ENCODE data around the gene PROK1.
"Not testable (repeated sequence)": the region's sequence is repeated elsewhere in the genome, so short reads cannot be mapped to it uniquely, and the experiment has no call there.

PROK1 gene

DNA sequence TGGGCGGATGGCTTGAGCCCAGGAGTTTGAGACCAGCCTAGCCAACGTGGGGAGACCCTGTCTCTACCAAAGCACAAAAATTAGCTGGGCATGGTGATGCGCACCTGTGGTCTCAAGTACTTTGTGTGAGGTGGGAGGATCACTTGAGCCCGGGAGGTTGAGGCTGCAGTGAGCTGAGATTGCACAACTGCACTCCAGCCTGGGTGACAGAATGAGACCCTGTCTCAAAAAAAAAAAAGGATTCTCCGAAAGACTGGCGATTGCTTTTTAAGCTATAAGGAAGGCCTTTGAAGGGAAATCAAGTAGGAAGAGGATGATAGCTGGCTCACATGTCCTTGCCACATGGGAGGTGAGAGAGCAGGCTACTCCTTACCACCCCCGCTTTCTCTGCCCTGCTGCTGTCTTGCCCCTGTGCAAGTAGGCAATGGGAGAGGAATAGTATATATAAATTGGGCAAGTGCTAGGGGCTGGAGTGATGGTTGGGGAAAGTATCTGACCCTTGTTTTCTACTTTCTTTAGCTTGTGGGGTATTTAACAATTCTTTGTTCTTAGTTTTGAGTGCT, 39.7 kb upstream of the PROK1 start:
- no peak overlapping the region for H3K4me3 ChIP-seq (ENCODE audit: low read length)
- TF ChIP-seq, protein P1, sequence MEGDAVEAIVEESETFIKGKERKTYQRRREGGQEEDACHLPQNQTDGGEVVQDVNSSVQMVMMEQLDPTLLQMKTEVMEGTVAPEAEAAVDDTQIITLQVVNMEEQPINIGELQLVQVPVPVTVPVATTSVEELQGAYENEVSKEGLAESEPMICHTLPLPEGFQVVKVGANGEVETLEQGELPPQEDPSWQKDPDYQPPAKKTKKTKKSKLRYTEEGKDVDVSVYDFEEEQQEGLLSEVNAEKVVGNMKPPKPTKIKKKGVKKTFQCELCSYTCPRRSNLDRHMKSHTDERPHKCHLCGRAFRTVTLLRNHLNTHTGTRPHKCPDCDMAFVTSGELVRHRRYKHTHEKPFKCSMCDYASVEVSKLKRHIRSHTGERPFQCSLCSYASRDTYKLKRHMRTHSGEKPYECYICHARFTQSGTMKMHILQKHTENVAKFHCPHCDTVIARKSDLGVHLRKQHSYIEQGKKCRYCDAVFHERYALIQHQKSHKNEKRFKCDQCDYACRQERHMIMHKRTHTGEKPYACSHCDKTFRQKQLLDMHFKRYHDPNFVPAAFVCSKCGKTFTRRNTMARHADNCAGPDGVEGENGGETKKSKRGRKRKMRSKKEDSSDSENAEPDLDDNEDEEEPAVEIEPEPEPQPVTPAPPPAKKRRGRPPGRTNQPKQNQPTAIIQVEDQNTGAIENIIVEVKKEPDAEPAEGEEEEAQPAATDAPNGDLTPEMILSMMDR (IDR thresholded peaks at IDR 0.05; ENCODE audit: insufficient read depth, low read depth, low read length, missing control alignments) = no peak
- DNase-seq (ENCODE audit: low read depth) = no peak

DNA sequence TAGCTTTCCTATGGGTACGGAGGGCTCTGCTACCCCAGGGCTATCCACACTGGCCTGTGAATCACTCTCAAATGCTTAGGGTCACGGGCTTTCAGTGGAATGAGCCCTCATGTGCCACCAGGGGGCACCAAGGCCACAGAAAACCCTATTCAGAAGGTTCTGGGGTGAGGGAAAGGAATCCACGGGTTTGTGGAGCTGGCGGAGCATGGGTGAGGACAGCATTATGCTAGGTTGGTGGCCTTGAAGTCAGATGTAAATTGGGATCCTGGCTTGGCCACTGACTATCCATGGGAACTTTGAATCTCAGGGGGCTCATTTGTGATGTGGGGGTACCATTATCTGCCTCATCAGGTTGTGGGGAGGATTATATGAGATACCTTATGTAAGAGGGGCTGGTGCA, 38.4 kb upstream of the PROK1 start:
- TF ChIP-seq, protein P1 (IDR thresholded peaks at IDR 0.05; ENCODE audit: insufficient read depth, low read depth, low read length, missing control alignments) = peak; percentile 90
- no peak overlapping the region for H3K4me3 ChIP-seq (ENCODE audit: low read length)
- DNase-seq (ENCODE audit: low read depth) = peak; percentile 82

DNA sequence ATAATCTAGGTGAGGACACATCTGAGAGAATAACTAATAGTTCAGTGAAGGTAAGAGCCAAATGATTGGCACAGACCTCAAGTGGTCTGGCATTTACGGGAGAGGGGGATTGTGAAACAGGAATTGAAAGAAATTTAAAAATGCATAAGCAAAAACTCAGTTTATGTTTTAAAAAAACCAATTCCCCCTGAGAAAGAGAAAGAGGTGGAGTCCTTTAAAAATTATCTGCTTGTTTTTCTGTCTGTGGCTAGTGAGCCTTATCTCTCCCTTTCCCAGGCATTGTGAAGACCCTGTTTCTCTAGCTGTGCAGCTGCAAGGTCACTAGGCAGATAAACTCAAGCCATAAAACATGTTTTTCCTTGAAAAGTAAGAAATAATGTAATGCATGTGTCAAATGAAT, 37.9 kb upstream of the PROK1 start:
- H3K4me3 ChIP-seq (ENCODE audit: low read length); DNase-seq (ENCODE audit: low read depth): not testable (repeated sequence)

DNA sequence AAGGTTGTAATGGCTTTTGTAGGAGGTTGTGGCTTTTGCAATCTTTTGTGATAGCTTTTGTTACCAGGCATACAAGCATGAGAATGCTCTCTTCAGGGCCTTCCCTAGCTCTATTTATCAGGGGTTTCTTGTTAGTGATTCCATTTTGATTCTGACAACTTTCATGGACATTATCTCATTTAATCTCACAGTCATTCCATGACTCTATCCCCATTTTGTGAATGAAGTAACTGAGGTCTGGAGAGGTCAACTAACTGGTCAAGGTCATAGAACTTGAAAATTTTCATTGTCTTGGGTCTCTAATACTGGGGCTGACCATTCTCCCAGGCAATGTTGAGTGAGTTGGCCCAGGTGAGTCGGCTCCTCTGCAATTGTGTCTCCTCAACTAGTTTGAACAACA, 32.2 kb upstream of the PROK1 start:
- DNase-seq (ENCODE audit: low read depth) = no peak
- H3K4me3 ChIP-seq (ENCODE audit: low read length) = no peak overlapping the region
- TF ChIP-seq, protein P1 (IDR thresholded peaks at IDR 0.05; ENCODE audit: insufficient read depth, low read depth, low read length, missing control alignments) = no peak

DNA sequence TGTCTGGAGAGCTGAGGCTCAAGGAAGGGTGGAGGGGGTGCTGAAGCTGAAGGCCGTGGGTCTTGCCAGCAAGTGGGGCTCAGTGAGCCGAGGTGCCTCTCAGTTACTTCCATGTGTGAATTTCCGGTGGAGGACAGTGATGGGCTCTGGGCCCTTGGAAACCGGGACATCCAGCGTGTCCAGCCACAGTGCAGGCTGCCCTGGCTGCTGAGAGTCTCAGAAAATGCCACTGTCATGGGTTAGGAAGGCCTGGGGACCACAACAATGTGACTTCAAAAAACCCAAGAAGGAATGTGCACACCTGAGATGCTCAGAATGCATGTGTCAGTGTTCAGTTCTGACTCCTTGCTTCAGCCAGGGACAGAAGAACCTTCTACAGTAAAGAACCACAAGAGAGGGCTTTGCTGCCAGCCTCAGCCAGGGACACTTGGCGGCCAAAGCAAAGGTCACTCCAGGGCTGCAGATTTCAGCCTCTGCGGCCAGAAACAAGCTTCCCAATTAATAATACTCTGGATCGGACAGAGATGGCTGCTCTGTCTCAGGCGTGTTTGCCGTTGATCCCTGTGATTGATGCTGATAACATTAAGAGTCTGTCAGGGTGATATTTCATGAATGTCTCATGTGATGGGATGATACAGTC, 30.8 kb upstream of the PROK1 start:
- DNase-seq (ENCODE audit: low read depth) = no peak
- TF ChIP-seq, protein P1 (IDR thresholded peaks at IDR 0.05; ENCODE audit: insufficient read depth, low read depth, low read length, missing control alignments) = no peak
- no peak overlapping the region for H3K4me3 ChIP-seq (ENCODE audit: low read length)

DNA sequence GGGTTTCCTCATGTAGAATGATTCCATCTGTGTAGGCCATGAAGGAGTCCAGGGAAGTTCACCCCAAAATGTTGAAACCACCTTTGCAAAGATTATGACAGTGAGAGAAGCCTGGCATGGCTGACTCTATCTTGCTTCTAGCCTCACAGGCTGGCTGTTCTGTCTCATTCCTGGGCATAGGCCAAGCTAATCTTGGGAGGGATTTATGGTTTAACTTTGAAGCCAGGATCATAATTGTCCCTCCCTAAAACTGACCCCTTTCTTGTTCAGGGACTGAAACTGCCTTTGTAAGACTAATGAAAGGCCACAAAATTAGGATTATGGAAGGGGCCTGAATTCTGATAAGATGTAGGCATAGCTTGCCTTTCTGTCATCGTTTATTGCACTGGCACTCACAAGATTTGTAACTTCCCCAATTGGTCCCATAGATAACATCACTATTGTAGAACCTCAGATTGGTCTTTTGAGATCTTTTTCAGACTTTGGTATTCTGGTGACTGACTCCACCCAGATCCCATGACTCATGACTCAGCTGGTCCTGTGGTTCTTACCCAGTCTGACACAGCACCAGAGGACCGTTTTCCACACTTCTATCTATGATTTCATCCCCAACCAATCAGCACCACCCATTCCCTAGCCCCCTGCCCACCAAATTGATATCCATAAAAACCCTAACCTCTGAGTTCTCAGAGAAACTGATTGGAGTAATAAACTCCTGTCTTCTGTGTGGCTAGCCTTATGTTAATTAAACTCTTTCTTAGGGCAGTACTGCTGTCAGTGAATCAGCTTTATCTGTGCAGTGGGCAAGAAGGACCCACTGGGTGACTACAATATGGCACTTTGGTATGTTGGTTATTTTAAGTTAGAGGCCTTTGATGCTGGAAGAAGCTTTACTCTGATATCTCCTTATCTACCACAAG, 29.8 kb upstream of the PROK1 start:
- peak; percentile 57 for DNase-seq (ENCODE audit: low read depth)
- no peak overlapping the region for H3K4me3 ChIP-seq (ENCODE audit: low read length)
- TF ChIP-seq, protein P1 (IDR thresholded peaks at IDR 0.05; ENCODE audit: insufficient read depth, low read depth, low read length, missing control alignments) = no peak

All from epithelial cell of esophagus (primary cell).